PC-3 (cell line): Measurements from ENCODE around the gene NOL4L. TPM values are rescaled to one million over a fixed set of nuclear protein-coding genes. Genes with fewer than 3 reads are reported as not detected.

Experiments
- ATAC-seq: fragments of 200-7000 bp; cut with Tn5 transposase; 2 replicates; pipeline ENCODE4 v1.9.1; 2020; ENCODE audit warnings: mild to moderate bottlenecking, moderate library complexity
- BruUV-seq: library from RNA; stranded (reverse); fragments of 400-500 nt; replicated peaks from 2 replicates; lab custom pipeline; 2021; lab: Mats Ljungman, UMichigan
- CTCF ChIA-PET: fragments of 300-600 bp; sonication (Branson Sonifier 250); formaldehyde crosslinking; loops from one replicate; lab custom pipeline; 2022; ENCODE audit warnings: antibody characterized with exemption; lab: Charles Lee
- POLR2A ChIA-PET: fragments of 300-600 bp; sonication (Branson Sonifier 250); formaldehyde crosslinking; loops from one replicate; lab custom pipeline; 2022; ENCODE audit warnings: antibody characterized with exemption; ENCODE audit not compliant: unreplicated experiment; lab: Charles Lee
- DNase-seq: peaks from one replicate; pipeline ENCODE4 v3.0.0-alpha.2; 2015
- H2AFZ ChIP-seq: fragments of 300-600 bp; sonication (generic); 2 replicates; pipeline ENCODE4 v1.6.0; 2016; ENCODE audit warnings: antibody characterized with exemption, low read length
- H3F3A ChIP-seq: fragments of 300-600 bp; sonication (generic); one replicate; pipeline ENCODE4 v1.6.0; 2017; ENCODE audit warnings: antibody characterized with exemption, low read length, control low read depth, mild to moderate bottlenecking; ENCODE audit not compliant: unreplicated experiment
- H3K27ac ChIP-seq: fragments of 300-600 bp; sonication (generic); 2 replicates; pipeline ENCODE4 v1.5.1; 2016; ENCODE audit warnings: mild to moderate bottlenecking, low read length
- H3K27me3 ChIP-seq: fragments of 300-600 bp; sonication (generic); 2 replicates; pipeline ENCODE4 v1.6.1; 2016; ENCODE audit warnings: low read length, mixed read lengths
- H3K36me3 ChIP-seq: fragments of 300-600 bp; sonication (generic); 2 replicates; pipeline ENCODE4 v1.6.1; 2016; ENCODE audit warnings: low read depth, mixed run types, low read length, mixed read lengths
- H3K4me1 ChIP-seq: fragments of 300-600 bp; sonication (generic); 2 replicates; pipeline ENCODE4 v1.5.1; 2016; ENCODE audit warnings: low read length; ENCODE audit not compliant: insufficient read depth
- H3K4me2 ChIP-seq: fragments of 300-600 bp; sonication (generic); 2 replicates; pipeline ENCODE4 v1.6.0; 2016; ENCODE audit warnings: low read length
- H3K4me3 ChIP-seq: fragments of 300-600 bp; sonication (generic); 2 replicates; pipeline ENCODE4 v1.5.1; 2016; ENCODE audit warnings: mild to moderate bottlenecking, low read length, mixed read lengths
- H3K79me2 ChIP-seq: fragments of 300-600 bp; sonication (generic); 2 replicates; pipeline ENCODE4 v1.6.1; 2017; ENCODE audit warnings: low read length, mixed read lengths
- H3K9ac ChIP-seq: fragments of 300-600 bp; sonication (generic); 2 replicates; pipeline ENCODE4 v1.6.0; 2016; ENCODE audit warnings: mild to moderate bottlenecking, low read length
- H3K9me2 ChIP-seq: fragments of 300-600 bp; sonication (generic); replicated peaks from 2 replicates; pipeline ENCODE4 v1.6.1; 2016; ENCODE audit warnings: mixed run types, low read length, mixed read lengths
- H3K9me3 ChIP-seq: fragments of 300-600 bp; sonication (generic); 2 replicates; pipeline ENCODE4 v1.6.1; 2016; ENCODE audit warnings: low read length, mixed read lengths
- H4K20me1 ChIP-seq: fragments of 300-600 bp; sonication (generic); 2 replicates; pipeline ENCODE4 v1.6.1; 2016; ENCODE audit warnings: low read length, mixed read lengths
- CTCF ChIP-seq: fragments of 300-600 bp; sonication (generic); conservative IDR thresholded peaks from 2 replicates; pipeline ENCODE4 v1.5.1; 2017; ENCODE audit warnings: antibody characterized with exemption, low read depth, mild to moderate bottlenecking, low read length
- EZH2 ChIP-seq: fragments of 300-600 bp; sonication (generic); IDR thresholded peaks from one replicate; pipeline ENCODE4 v1.6.1; 2017; ENCODE audit warnings: antibody characterized with exemption, mild to moderate bottlenecking, low read length; ENCODE audit not compliant: unreplicated experiment
- EZH2phosphoT487 ChIP-seq: fragments of 300-600 bp; sonication (generic); IDR thresholded peaks from 2 replicates; pipeline ENCODE4 v1.6.1; 2018; ENCODE audit warnings: mild to moderate bottlenecking, antibody characterized with exemption, low read length, borderline replicate concordance
- intact Hi-C: fragments of 100-400 bp; cut with micrococcal nuclease; formaldehyde crosslinking; loops from 2 replicates; pipeline ENCODE4 v1.9.0; 2023
- total RNA-seq: library from RNA; depleted of rRNA; stranded (reverse); fragments of >200 nt; gene quantifications from 2 replicates; pipeline ENCODE4 v1.2.3, GENCODE V29; 2014

The NOL4L gene
- total RNA-seq, 1 experiment from 2014 or later = 7.3 TPM

GRCh38 chr20:32481311-32482142 is 103.6 kb downstream of the NOL4L start:
- H3F3A ChIP-seq = no peaks in the 10 kb centered on the region
- ATAC-seq = no peak
- no peaks in the 10 kb centered on the region for H3K9me2 ChIP-seq
- intact Hi-C loops = no loop called here
- no peaks in the 10 kb centered on the region for H3K27me3 ChIP-seq
- BruUV-seq = no TSS peak
- H3K9ac ChIP-seq = no peak overlapping the region
- peaks cover 11% of the 10 kb centered on the region for H3K4me1 ChIP-seq
- peak overlapping the region; percentile 91; the same call in 1 of the 2 replicates for H2AFZ ChIP-seq
- H4K20me1 ChIP-seq = no peaks in the 10 kb centered on the region
- H3K4me2 ChIP-seq = peak overlapping the region; percentile 98
- peak overlapping the region; percentile 82; the same call in 1 of the 2 replicates for H3K4me3 ChIP-seq
- no peaks in the 10 kb centered on the region for H3K9me3 ChIP-seq
- no peak overlapping the region for H3K27ac ChIP-seq
- no peaks in the 10 kb centered on the region for H3K36me3 ChIP-seq
- TF ChIP-seq CTCF (no peak), EZH2 (no peak), EZH2phosphoT487 (no peak)
- ChIA-PET CTCF (no interaction called here), POLR2A (no interaction called here)
- no peak for DNase-seq
- H3K79me2 ChIP-seq = peaks cover 31% of the 10 kb centered on the region

GRCh38 chr20:32480371-32481241 is 104.5 kb downstream of the NOL4L start:
- H3K27me3 ChIP-seq = no peaks in the 10 kb centered on the region
- ChIA-PET POLR2A (no interaction called here), CTCF (no interaction called here)
- peaks cover 37% of the 10 kb centered on the region for H3K79me2 ChIP-seq
- no peak for TF ChIP-seq CTCF
- TF ChIP-seq EZH2phosphoT487 = no peak
- no peaks in the 10 kb centered on the region for H3F3A ChIP-seq
- intact Hi-C loops = no loop called here
- ATAC-seq = no peak
- peaks cover 17% of the 10 kb centered on the region for H3K4me1 ChIP-seq
- H3K27ac ChIP-seq = no peak overlapping the region
- TSS peak; percentile 24 for BruUV-seq
- DNase-seq = no peak
- H3K36me3 ChIP-seq = no peaks in the 10 kb centered on the region
- H3K4me3 ChIP-seq = no peak overlapping the region
- no peaks in the 10 kb centered on the region for H3K9me2 ChIP-seq
- H3K9ac ChIP-seq = no peak overlapping the region
- no peaks in the 10 kb centered on the region for H4K20me1 ChIP-seq
- H2AFZ ChIP-seq = no peak overlapping the region
- H3K4me2 ChIP-seq = no peak overlapping the region
- no peaks in the 10 kb centered on the region for H3K9me3 ChIP-seq
